ENCODE results near the gene NOS2. TPM values are rescaled to one million over a fixed set of nuclear protein-coding genes. Genes with fewer than 3 reads are reported as not detected.
"Not testable (repeated sequence)": the region's sequence is repeated elsewhere in the genome, so short reads cannot be mapped to it uniquely, and the experiment has no call there.

The NOS2 gene
- total RNA-seq (ENCODE audit: low replicate concordance) = 26.6 and 39.7 TPM in 2 replicates

GRCh38 chr17:27800522-27800921 lies at the start of gene NOS2:
Gene NOS2, minus strand, starts transcription at chr17:27800529. Its CDS starts 1,720 bp downstream, at chr17:27798809.
- H3K9me3 ChIP-seq (ENCODE audit: low read depth) = no peaks in the 10 kb centered on the region
- no peaks in the 10 kb centered on the region for H3K36me3 Mint-ChIP-seq
- no peak within 1 kb of the TSS for H3K9ac ChIP-seq
- TF ChIP-seq EZH2 (IDR thresholded peaks at IDR 0.05) (no peak), EZH2phosphoT487 (IDR thresholded peaks at IDR 0.05) (no peak)
- TF ChIP-seq, protein P1, sequence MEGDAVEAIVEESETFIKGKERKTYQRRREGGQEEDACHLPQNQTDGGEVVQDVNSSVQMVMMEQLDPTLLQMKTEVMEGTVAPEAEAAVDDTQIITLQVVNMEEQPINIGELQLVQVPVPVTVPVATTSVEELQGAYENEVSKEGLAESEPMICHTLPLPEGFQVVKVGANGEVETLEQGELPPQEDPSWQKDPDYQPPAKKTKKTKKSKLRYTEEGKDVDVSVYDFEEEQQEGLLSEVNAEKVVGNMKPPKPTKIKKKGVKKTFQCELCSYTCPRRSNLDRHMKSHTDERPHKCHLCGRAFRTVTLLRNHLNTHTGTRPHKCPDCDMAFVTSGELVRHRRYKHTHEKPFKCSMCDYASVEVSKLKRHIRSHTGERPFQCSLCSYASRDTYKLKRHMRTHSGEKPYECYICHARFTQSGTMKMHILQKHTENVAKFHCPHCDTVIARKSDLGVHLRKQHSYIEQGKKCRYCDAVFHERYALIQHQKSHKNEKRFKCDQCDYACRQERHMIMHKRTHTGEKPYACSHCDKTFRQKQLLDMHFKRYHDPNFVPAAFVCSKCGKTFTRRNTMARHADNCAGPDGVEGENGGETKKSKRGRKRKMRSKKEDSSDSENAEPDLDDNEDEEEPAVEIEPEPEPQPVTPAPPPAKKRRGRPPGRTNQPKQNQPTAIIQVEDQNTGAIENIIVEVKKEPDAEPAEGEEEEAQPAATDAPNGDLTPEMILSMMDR (IDR thresholded peaks at IDR 0.05) = no peak
- peaks cover 37% of the 10 kb centered on the region for H3K4me1 Mint-ChIP-seq
- DNase-seq (ENCODE audit: low spot score) = no peak
- H3K27ac Mint-ChIP-seq = peak within 1 kb of the TSS; percentile 50
- no peaks in the 10 kb centered on the region for H3K9me3 Mint-ChIP-seq
- H3K79me2 ChIP-seq (ENCODE audit: low read depth) = no peaks in the 10 kb centered on the region
- no peaks in the 10 kb centered on the region for H4K20me1 ChIP-seq (ENCODE audit: low read depth)
- no peak within 1 kb of the TSS for H3K4me2 ChIP-seq
- H3K27me3 Mint-ChIP-seq (ENCODE audit: insufficient read depth, low read depth) = peaks cover 15% of the 10 kb centered on the region
- H3K4me3 Mint-ChIP-seq = no peak within 1 kb of the TSS
- no peak within 1 kb of the TSS for H2AFZ ChIP-seq (replicated peaks)
- no peaks in the 10 kb centered on the region for H3K36me3 ChIP-seq
- H3K4me3 ChIP-seq = no peak within 1 kb of the TSS
- no peak within 1 kb of the TSS for H3K27ac ChIP-seq
- H3F3A ChIP-seq (ENCODE audit: low read depth) = no peaks in the 10 kb centered on the region
- H3K4me1 ChIP-seq = peaks cover 6% of the 10 kb centered on the region
- H3K27me3 ChIP-seq = no peaks in the 10 kb centered on the region

- Histone ChIP-seq H3F3A (ENCODE audit: low read depth) (no peaks in the 10 kb centered on the region), H3K27ac (no peak overlapping the region), H3K36me3 (no peaks in the 10 kb centered on the region), H3K9ac (no peak overlapping the region), H3K4me3 (no peak overlapping the region), H4K20me1 (ENCODE audit: low read depth) (no peaks in the 10 kb centered on the region), H3K79me2 (ENCODE audit: low read depth) (no peaks in the 10 kb centered on the region), H3K4me2 (no peak overlapping the region), H3K4me1 (no peaks in the 10 kb centered on the region), H3K9me3 (ENCODE audit: low read depth) (no peaks in the 10 kb centered on the region), H2AFZ (replicated peaks) (no peak overlapping the region), H3K27me3 (no peaks in the 10 kb centered on the region)
- Mint-ChIP-seq H3K36me3 (no peaks in the 10 kb centered on the region), H3K27me3 (ENCODE audit: insufficient read depth, low read depth) (peaks cover 2% of the 10 kb centered on the region), H3K27ac (no peak overlapping the region), H3K9me3 (no peaks in the 10 kb centered on the region), H3K4me1 (no peaks in the 10 kb centered on the region), H3K4me3 (no peak overlapping the region)
- DNase-seq (ENCODE audit: low spot score) = no peak
- TF ChIP-seq, protein P1 (IDR thresholded peaks at IDR 0.05) = no peak
- TF ChIP-seq EZH2phosphoT487 (IDR thresholded peaks at IDR 0.05) (no peak), EZH2 (IDR thresholded peaks at IDR 0.05) (no peak)
Observed at GRCh38 chr17:27849474-27850185, 49.3 kb upstream of the NOS2 start.

DNA sequence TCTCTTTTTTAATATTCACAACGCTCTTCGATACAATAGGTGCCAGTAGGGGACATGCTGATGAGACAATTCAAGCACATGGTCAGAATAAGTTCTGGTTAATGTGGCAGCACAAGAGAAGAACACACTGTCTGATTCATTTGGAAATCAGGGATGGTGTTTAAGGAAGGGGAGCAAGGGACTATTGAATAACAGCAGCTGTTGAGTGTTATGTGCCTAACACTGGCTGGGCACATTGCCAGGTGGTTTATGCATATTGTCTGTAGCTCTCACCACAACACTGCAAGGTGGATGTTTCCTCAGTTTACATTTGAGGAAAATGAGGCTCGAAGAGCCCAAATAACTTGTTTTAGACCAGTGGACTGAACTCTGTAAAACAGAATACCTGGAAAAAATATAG lies 48.6 kb upstream of the NOS2 start:
- H3K9me3 Mint-ChIP-seq = no peaks in the 10 kb centered on the region
- DNase-seq (ENCODE audit: low spot score) = no peak
- no peak overlapping the region for H3K4me3 ChIP-seq
- H3K27me3 ChIP-seq = no peaks in the 10 kb centered on the region
- H3K27ac Mint-ChIP-seq = no peak overlapping the region
- H3K4me1 ChIP-seq = no peaks in the 10 kb centered on the region
- H2AFZ ChIP-seq (replicated peaks) = peak overlapping the region; percentile 4
- no peaks in the 10 kb centered on the region for H3K79me2 ChIP-seq (ENCODE audit: low read depth)
- H3K27ac ChIP-seq = no peak overlapping the region
- H3K36me3 Mint-ChIP-seq = no peaks in the 10 kb centered on the region
- no peaks in the 10 kb centered on the region for H3F3A ChIP-seq (ENCODE audit: low read depth)
- no peaks in the 10 kb centered on the region for H4K20me1 ChIP-seq (ENCODE audit: low read depth)
- H3K4me3 Mint-ChIP-seq = no peak overlapping the region
- TF ChIP-seq EZH2phosphoT487 (IDR thresholded peaks at IDR 0.05) (no peak), EZH2 (IDR thresholded peaks at IDR 0.05) (no peak)
- TF ChIP-seq, protein P1 (IDR thresholded peaks at IDR 0.05) = no peak
- H3K9me3 ChIP-seq (ENCODE audit: low read depth) = no peaks in the 10 kb centered on the region
- H3K36me3 ChIP-seq = no peaks in the 10 kb centered on the region
- H3K9ac ChIP-seq = no peak overlapping the region
- H3K4me2 ChIP-seq = no peak overlapping the region
- H3K4me1 Mint-ChIP-seq = no peaks in the 10 kb centered on the region
- peaks cover 2% of the 10 kb centered on the region for H3K27me3 Mint-ChIP-seq (ENCODE audit: insufficient read depth, low read depth)

GRCh38 chr17:27846808-27847307 lies 46.5 kb upstream of the NOS2 start:
- not testable (repeated sequence) for H2AFZ ChIP-seq (replicated peaks); H3K27ac Mint-ChIP-seq; H3K4me3 ChIP-seq; H3K4me1 ChIP-seq; H3F3A ChIP-seq (ENCODE audit: low read depth); H3K27me3 ChIP-seq; H3K9me3 ChIP-seq (ENCODE audit: low read depth); H3K79me2 ChIP-seq (ENCODE audit: low read depth); H3K4me1 Mint-ChIP-seq; H3K4me3 Mint-ChIP-seq; H3K9me3 Mint-ChIP-seq; H3K9ac ChIP-seq; H3K27me3 Mint-ChIP-seq (ENCODE audit: insufficient read depth, low read depth); H3K27ac ChIP-seq; H4K20me1 ChIP-seq (ENCODE audit: low read depth); H3K4me2 ChIP-seq; H3K36me3 ChIP-seq; H3K36me3 Mint-ChIP-seq; DNase-seq (ENCODE audit: low spot score)

All from neural progenitor cell (in vitro differentiated cells).